NCI-H524 (cell line): Measurements from ENCODE around the gene AUTS2.
A peak's percentile ranks its signal among the peaks of the same experiment; 100 is the strongest.

Experiments used
- DNase-seq, 2 experiments: peaks; one replicate each; lab custom pipeline; 2025; lab: John Stamatoyannopoulos, UW

AUTS2 gene

DNA sequence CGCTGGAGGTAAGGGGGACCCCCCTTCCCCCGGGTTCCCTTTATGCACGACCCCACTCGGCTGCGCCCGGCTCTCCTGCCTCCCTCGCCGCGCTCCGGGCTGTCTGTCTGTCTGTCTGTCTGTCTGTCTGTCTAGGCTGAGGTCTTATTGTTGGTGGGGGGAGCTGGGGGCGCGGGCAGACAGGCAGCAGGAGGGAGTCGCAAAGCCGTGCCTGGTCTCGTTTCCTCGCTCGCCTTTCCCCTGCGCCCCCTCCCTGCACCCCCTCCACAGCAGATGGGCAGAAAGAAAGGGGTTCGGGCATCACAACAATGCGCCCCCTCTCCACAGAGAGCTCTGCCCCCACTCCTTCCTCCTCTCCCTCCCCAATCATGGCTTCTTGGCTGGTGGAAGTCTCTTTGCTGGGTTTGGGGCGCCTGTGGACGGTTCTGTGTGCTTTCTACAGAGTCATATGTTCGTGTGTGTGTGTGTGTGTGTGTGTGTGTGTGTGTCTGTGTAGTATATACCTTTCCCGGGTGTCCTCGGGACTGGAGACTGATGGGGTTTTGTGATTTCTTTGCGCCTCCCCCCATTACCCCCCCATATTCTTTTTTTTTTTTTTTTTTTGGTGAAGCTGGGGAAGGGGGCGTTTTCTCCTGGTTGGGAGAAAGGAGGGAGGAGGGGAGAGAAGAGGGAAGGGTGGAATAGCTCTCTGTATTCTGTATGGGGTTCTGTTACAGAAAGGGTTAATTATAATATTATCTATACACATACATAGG is 1.9 kb downstream of the AUTS2 start:
- DNase-seq = peak in 1 of 2 experiments; percentile 21

DNA sequence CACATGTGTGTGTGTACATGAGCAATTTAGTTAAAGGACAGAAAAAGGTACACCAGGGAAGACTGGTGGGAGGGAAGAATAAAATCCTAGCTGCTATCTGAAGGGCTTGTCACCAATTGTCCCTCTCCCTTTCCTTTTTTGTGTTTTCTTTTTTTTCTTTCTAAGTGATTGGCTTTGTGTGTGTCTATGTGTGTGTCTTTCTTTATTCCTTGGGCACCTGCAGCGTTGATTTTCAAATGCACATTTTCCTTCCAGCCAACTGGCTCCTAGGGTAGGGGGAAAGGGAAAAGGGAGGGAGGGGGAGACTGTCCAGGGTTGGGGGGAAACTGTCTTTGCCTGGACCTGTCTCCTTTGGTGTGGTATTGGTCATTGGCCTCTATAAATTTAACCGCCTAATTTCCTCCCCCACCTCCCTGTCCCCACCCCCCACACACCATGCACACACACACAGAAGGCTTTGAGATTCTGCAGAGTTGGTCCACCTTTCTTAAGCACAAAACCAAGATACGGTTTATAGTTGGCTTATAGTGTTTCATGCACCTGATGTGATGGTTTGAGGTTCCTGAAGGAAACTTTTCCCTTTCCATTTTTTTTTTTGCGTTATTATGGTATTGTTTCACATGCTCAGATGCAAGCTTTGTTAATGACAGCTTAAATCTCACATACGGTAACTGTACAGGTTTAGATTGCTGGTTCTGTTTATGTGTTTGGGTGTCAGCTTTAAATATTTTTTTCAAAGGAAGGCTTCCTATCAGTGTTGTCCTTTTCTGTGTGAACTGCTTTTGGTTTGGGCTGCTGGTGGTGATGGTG is 2.6 kb downstream of the AUTS2 start:
- no peak for DNase-seq

- DNase-seq = no peak
These were observed 4.2 kb downstream of the AUTS2 start for GRCh38 chr7:69602522-69602921.

- no peak for DNase-seq
These were observed 5.1 kb downstream of the AUTS2 start for GRCh38 chr7:69603351-69603750.

GRCh38 chr7:69603937-69604494 is 5.7 kb downstream of the AUTS2 start:
- DNase-seq = no peak

DNA sequence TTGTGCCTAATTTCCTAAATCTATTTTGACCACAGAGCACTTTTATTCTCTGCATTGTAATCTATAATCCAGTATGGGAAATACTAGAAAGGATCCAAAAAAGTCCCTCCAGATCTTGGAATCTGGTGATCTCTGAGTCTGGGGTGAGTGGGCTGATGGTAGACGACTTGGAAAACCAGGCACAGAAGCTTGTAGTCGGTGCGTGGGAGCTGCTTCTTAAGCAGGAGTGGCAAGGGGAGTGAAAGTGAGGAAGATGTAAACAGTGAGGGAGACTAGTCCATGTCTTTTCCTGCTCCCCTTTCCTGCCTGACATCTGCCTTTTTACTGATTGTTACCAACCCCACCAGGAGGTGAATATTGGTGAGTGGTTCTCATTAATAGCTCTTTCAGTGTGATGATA is 6.8 kb downstream of the AUTS2 start:
- DNase-seq = no peak

DNA sequence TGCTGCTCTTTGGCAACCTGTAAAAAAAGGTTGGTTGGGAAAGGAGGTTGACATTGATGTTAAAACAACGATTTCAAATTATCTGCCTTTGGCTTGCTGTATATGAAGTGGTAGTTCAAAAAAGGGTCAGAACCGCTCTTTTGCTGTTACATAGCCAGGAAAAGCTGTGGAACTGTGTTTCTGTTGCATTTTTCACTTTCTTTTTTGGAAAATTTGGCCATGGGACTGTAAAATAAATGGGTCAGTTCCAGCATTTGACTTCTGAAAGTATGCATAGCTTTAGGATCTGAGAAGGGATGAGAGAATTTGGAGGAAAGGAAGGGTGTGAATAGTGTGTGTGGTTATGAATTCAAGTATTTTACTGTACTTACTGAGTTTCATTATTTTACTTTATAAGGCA is 7.3 kb downstream of the AUTS2 start:
- no peak for DNase-seq

DNA sequence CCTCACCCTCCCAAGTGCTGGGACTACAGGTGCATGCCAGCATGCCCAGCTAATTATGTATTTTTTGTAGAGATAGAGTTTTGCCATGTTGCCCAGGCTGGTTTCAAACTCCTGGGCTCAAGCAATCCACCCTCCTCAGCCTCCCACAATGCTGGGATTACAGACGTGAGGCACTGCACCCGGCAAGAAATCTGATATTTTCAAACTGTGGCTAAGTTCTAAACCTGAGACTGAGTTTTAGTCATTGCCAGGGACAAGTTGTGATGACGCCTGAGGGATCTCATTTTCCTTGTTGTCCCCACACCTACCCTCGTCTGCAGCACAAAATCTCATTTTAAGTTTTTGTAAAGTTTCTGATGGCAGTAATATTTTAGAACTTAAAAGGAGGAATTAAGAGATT is 9.8 kb downstream of the AUTS2 start:
- no peak for DNase-seq

DNA sequence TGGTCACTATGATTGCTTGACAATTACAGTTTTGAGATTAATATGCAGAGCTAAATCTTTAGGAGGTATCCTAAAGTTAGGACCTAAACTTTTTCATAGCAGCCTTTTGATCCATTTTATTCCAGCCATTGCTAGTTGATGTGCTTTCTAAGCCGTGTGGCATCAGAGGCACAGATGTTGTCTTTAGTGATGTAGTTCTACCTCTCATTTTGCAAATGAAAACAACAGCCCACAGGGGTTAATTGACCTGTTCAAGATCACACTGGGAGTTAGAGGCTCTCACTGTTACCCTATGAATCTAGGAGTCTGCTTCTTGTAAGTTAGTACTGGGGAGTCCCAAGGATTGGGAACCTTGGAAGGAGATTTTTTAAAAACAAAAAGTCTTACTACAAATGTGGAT is 10.6 kb downstream of the AUTS2 start:
- peak in 1 of 2 experiments; percentile 15 for DNase-seq

DNA sequence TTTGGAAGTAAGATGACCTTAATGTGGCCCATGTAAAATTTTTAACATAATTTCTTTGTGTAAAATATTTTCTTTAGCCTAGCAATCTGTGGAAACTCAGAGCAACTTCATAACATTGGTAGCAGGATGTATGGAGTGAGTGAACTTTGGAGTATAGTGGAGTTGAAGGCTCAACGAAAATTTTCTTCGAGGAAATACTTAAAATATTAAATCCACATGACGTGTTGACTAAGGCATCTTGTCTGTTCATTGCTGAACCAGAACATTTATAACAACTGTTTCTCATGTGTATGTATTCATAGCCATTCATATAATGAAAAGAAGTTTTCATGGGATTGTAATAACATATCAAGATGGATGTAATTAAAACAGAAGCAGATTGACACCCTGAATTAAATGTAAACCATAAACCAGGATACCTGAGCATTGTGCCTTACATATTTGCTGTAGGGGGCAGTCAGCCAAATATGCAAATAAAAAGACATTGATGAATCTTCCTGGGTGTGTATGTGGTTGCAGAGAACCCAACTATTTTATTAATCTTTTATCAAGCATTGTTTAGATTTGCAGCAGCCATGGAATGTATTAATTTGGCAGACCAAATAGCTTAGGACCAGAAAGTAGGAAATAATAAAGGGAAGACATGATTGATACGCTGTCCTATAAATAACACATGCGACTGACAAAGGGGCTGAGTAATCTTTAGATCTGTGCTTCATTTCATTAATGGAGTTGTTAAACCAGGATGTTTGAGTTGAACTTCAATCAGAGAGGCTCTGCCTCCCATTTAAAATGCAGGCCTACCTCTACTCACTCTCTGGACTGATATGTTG is 11.5 kb downstream of the AUTS2 start:
- DNase-seq = no peak

DNA sequence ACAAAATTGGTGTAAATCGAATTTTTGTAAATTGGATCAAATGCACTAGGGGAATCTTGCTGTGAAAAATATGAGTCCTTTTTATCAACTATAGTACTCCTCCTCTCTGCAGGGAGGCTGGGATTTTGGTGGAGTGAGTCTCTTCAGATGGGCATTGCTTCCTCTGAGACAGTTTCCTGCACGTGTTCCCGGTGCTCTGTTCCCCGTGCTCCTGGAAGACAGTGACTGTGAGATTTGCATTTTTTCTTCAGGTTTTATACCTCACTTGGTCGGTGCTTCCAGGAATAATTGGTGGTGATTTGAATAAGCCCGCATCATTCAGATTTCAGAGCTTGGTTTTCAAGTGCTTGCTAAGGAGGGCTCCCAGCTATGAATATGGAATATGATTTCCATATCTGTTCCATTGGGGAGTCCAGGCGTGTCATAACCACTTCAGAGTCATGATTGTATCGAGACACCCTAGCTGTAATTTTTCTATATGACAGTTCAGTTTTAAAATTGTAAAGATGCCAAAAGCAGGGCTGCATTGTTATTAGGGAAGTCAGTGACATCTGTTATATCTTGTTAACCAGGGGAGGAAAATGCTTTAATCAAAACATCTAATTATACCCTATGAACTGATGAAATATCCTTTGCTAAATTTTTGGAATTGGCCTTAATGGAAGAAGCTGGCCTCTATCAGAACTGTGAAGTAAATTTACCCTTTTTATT is 12.3 kb downstream of the AUTS2 start:
- DNase-seq = peak; percentile 23 to 79

DNA sequence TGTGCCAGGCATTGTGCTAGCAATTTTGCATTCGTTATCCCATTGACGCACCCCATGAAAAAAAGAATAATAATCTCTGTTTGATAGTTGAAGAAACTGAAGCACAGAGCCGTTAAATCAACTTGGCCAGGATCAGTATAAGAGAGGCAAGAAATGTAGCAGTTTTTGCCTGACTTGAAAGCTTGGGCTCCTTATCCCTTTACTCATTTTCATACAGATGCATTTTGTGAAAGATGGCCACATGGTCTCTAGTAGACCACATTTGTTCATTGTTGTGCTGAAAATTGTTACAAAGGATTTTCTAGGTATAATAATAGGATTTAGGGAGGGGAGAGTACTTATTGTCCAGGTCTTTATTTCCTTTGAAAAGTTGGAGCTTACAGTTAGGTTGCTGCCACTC is 14.7 kb downstream of the AUTS2 start:
- DNase-seq = no peak

GRCh38 chr7:69613846-69614245 is 15.6 kb downstream of the AUTS2 start:
- DNase-seq = no peak

- DNase-seq = peak; percentile 73 to 96
These were observed 17.4 kb downstream of the AUTS2 start for GRCh38 chr7:69615685-69616084.

- DNase-seq = no peak
These were observed 19.1 kb downstream of the AUTS2 start for GRCh38 chr7:69617364-69617763.

DNA sequence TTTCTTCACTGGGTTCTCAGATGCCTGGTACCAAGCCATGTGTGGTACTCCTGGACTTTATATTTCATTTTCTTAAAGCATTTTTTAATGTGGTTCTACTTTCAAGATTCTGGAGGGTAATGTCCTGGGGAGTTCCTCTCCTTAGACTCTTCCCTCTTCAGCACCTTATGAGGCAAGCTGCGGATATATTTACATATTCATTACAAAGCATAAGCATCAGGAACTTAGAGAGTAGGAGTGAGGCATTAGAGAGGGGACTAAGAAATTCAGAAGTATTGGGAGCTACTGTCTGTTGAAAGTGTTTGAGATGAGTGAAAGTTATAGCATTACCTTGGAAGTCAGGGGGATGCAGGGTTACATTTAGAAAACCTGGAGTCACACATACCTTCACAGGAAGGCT is 20.8 kb downstream of the AUTS2 start:
- DNase-seq = no peak

DNA sequence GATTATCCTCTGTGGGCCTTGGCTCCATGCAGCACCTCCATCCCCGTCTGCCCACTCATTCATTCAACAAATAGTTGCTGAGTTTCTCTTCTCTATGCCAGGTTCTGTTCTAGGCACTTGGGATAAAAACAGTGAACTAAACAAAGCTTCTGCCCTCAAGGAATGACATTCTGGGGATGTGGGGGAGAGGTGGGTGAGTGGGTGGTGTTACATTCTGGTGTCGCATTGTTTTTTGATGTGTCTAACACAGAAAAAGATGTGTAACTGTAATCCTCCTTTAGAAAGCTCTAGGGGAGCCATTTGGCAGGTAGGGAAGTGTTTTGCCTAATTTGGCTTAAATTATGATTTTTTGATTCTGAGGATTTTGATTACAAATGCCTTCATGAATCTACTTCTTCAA is 21.4 kb downstream of the AUTS2 start:
- no peak for DNase-seq

DNA sequence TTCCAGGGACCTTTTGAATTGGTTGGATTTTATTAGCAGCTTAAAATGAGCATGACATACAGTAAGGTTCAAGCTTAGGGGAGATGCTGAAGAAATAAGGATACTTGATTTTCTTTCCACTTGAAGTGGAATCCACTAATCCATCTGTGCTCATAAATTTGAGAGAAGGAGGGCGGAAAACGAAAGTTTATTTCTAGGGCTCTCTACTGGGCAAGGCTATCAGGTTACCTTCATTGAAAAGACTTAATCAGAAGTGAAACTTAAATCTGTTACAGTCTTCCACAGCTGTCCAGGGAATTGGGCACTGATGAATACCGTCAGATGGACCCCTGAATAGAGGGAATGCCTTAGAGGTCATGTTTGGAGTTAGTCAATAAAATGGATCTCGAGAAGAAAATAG is 21.8 kb downstream of the AUTS2 start:
- peak; percentile 83 to 97 for DNase-seq

DNA sequence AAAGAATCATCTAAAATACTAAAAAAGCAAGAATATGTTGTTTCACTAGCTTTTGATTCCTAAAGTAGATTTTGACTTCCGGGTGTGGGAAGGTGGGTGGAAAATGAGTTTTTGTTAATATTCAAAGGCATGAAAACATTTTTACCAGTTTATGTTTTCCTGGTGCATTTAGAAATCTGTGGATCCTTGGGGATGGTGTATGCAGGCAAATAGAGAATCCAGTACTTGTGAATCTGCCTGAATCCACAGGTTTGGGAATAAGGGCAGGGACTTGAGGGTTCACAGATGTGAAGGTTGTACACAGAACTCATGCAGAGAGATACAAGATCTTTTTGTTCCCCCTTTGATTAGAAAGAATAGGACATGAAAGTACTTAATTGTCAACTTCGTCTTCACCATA is 22.4 kb downstream of the AUTS2 start:
- DNase-seq = peak in 1 of 2 experiments; percentile 15

- no peak for DNase-seq
These were observed 23.9 kb downstream of the AUTS2 start for GRCh38 chr7:69622014-69622835.

DNA sequence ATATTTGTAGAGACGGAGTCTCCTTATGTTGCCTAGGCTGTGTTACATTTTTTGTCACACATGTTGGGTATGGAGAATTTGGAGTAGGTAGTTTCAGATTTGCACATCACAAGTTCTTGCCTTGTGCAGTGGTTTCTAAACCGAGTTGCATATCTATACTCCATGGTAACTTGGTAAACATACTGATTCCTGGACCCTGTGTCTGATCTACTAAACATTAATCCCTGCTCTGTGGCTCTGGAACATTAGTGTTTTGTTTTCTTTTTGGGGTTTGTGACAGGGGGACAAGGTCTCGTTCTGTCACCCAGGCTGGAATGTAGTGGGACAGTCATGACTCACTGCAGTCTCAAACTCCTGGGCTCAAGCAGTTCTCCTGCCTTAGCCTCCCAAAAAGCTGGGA is 24.7 kb downstream of the AUTS2 start:
- DNase-seq = no peak
